H1 (cell line): ENCODE data around the gene ATG4D. TPM values are rescaled to one million over a fixed set of nuclear protein-coding genes. Genes with fewer than 3 reads are reported as not detected.

Source experiments
- CBX5 ChIP-seq: fragments of 300-800, 300-1000 bp; sonication (generic); IDR thresholded peaks from 2 replicates; pipeline ENCODE4 v1.7.1; 2016; ENCODE audit warnings: antibody characterized with exemption, low read length, low read depth
- CEBPB ChIP-seq: IDR thresholded peaks from 2 replicates; pipeline ENCODE4 v1.6.1; 2012; ENCODE audit warnings: low read depth, low read length
- EGR1 ChIP-seq: IDR thresholded peaks from 2 replicates; pipeline ENCODE4 v1.6.1; 2011; ENCODE audit warnings: low read depth, low read length, borderline replicate concordance
- RFX5 ChIP-seq: IDR thresholded peaks from 2 replicates; pipeline ENCODE4 v1.6.1; 2011; ENCODE audit warnings: low read depth, low read length, improper control_type of control experiment, borderline replicate concordance
- SP1 ChIP-seq: IDR thresholded peaks from 2 replicates; pipeline ENCODE4 v1.6.1; 2011; ENCODE audit warnings: low read depth, low read length
- YY1 ChIP-seq: IDR thresholded peaks from 2 replicates; pipeline ENCODE4 v1.6.1; 2011; ENCODE audit warnings: low read depth, mild to moderate bottlenecking, low read length
- polyA plus RNA-seq, 7 experiments: library from polyadenylated mRNA; depleted of rRNA in 3 of 7; stranded (reverse) in 5 of 7; unstranded in 2 of 7; fragments of >200 nt in 5 of 7; fragments of 200-250 nt in 2 of 7; gene quantifications; 1 replicate in 5 of 7; 2 replicates in 1 of 7; 4 replicates in 1 of 7; pipeline versions ENCODE4 v1.2.1 to v1.2.3, GENCODE V29; 2011 to 2013; ENCODE audit warnings: missing spikeins in 2 of 7, mixed read lengths in 2 of 7
- total RNA-seq: library from RNA; stranded (reverse); fragmentation: NEBNext Ultra II Directional; extraction: Animal tissue kit (Norgen Biotek cat#: 25700); gene quantifications from 2 replicates; pipeline ENCODE4 v1.2.1, GENCODE V29; 2021

Gene ATG4D
- total and polyA plus RNA-seq, 2 of the 8 experiments (the other 6 are each of a cell fraction or from before 2014, with no cell fraction given) = 39.6 to 43.7 TPM

GRCh38 chr19:10533646-10534386 is 9.9 kb upstream of the ATG4D start (continued):
- TF ChIP-seq YY1 = no peak
- TF ChIP-seq EGR1 = no peak
- no peak for TF ChIP-seq SP1
- no peak for TF ChIP-seq CEBPB
- TF ChIP-seq RFX5 = no peak
- no peak for TF ChIP-seq CBX5
